ENCODE data around the gene SIDT1.

DNA sequence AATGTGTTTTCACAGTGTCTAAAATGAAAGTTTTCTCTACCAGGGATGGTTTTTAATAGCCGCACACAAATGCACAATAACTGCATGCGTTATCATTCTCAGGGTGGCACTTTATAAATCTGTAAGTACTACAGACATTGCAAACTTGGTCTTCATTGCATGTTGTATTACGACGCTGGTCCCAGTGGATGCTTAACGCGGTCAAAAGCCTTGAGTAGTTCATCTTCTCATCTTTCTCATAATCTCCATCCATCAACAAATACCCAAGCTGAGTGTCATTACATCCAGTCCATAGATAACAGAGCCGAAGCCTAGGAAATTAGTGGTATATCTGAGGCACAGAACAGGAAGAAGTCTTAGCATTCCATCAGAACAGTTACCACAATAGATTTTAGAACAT lies 91.5 kb downstream of the SIDT1 start:
- TF ChIP-seq, protein P1, sequence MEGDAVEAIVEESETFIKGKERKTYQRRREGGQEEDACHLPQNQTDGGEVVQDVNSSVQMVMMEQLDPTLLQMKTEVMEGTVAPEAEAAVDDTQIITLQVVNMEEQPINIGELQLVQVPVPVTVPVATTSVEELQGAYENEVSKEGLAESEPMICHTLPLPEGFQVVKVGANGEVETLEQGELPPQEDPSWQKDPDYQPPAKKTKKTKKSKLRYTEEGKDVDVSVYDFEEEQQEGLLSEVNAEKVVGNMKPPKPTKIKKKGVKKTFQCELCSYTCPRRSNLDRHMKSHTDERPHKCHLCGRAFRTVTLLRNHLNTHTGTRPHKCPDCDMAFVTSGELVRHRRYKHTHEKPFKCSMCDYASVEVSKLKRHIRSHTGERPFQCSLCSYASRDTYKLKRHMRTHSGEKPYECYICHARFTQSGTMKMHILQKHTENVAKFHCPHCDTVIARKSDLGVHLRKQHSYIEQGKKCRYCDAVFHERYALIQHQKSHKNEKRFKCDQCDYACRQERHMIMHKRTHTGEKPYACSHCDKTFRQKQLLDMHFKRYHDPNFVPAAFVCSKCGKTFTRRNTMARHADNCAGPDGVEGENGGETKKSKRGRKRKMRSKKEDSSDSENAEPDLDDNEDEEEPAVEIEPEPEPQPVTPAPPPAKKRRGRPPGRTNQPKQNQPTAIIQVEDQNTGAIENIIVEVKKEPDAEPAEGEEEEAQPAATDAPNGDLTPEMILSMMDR (IDR thresholded peaks at IDR 0.05), result no peak
- no peak for TF ChIP-seq POLR2AphosphoS5 (IDR thresholded peaks at IDR 0.05; ENCODE audit: low read depth, low read length)
- no peak for TF ChIP-seq REST (IDR thresholded peaks at IDR 0.05; ENCODE audit: insufficient read depth in 1 of 2, low read depth in 2 of 2, low read length in 1 of 2)
